VCaP (cell line): ENCODE results near the gene HTR1A.

Source experiments
- H3K27ac ChIP-seq: fragments of 450-650 bp; 2 replicates; pipeline ENCODE4 v1.5.1; 2017
- CTCF ChIP-seq: fragments of 450-650 bp; conservative IDR thresholded peaks from 2 replicates; pipeline ENCODE4 v1.5.1; 2017; ENCODE audit warnings: mild to moderate bottlenecking, moderate library complexity

Gene HTR1A

GRCh38 chr5:63961598-63962161 lies 565 bp downstream of the HTR1A start:
- H3K27ac ChIP-seq, result no peak overlapping the region
- TF ChIP-seq CTCF, result no peak

- no peak overlapping the region for H3K27ac ChIP-seq
- no peak for TF ChIP-seq CTCF
These were observed 1.1 kb downstream of the HTR1A start for GRCh38 chr5:63961125-63961597.

- H3K27ac ChIP-seq, result no peak overlapping the region
- no peak for TF ChIP-seq CTCF
These were observed 1.6 kb downstream of the HTR1A start for GRCh38 chr5:63960646-63961045.

GRCh38 chr5:63959177-63959982 lies 2.9 kb downstream of the HTR1A start:
- no peak overlapping the region for H3K27ac ChIP-seq
- peak; percentile 53 for TF ChIP-seq CTCF

GRCh38 chr5:63958654-63959053 lies 3.6 kb downstream of the HTR1A start:
- TF ChIP-seq CTCF, result no peak
- H3K27ac ChIP-seq, result no peak overlapping the region

GRCh38 chr5:63957617-63958016 lies 4.6 kb downstream of the HTR1A start:
- no peak overlapping the region for H3K27ac ChIP-seq
- no peak for TF ChIP-seq CTCF

- no peak overlapping the region for H3K27ac ChIP-seq
- no peak for TF ChIP-seq CTCF
These were observed 9.0 kb downstream of the HTR1A start for GRCh38 chr5:63953217-63953616.
